WTC11 (cell line): ENCODE measurements around the gene EPHA6. TPM values are rescaled to one million over a fixed set of nuclear protein-coding genes. Genes with fewer than 3 reads are reported as not detected.

Source experiments
- ATAC-seq: fragments of 200-7000 bp; cut with Tn5 transposase; 2 replicates; pipeline ENCODE4 v1.10.0; 2021; ENCODE audit warnings: mild to moderate bottlenecking, moderate library complexity
- CTCF ChIA-PET: fragments of 300-600 bp; sonication (Branson Sonifier 250); formaldehyde crosslinking; loops from one replicate; lab custom pipeline; 2021; ENCODE audit warnings: antibody characterized with exemption; lab: Charles Lee
- POLR2A ChIA-PET: fragments of 350-600 bp; sonication (Branson Sonifier 250); formaldehyde crosslinking; loops from one replicate; lab custom pipeline; 2021; ENCODE audit warnings: antibody characterized with exemption; lab: Charles Lee
- DNase-seq: peaks from one replicate; pipeline ENCODE4 v3.0.0; 2021; ENCODE audit warnings: low spot score
- H3K27ac Mint-ChIP-seq: 2 replicates; pipeline ENCODE4 v1.8.0; 2021; ENCODE audit warnings: mixed read lengths
- H3K27me3 Mint-ChIP-seq: 2 replicates; pipeline ENCODE4 v1.8.0; 2021; ENCODE audit warnings: low read depth, mild to moderate bottlenecking, moderate library complexity, mixed read lengths
- H3K36me3 Mint-ChIP-seq: 2 replicates; pipeline ENCODE4 v1.8.0; 2021; ENCODE audit warnings: mixed read lengths
- H3K4me1 Mint-ChIP-seq: 2 replicates; pipeline ENCODE4 v1.8.0; 2022; ENCODE audit warnings: mixed read lengths
- H3K4me3 Mint-ChIP-seq: 2 replicates; pipeline ENCODE4 v1.8.0; 2021; ENCODE audit warnings: mild to moderate bottlenecking, moderate library complexity, mixed read lengths
- H3K9me3 Mint-ChIP-seq: 2 replicates; pipeline ENCODE4 v1.8.0; 2021; ENCODE audit warnings: mixed read lengths
- ERG ChIP-seq: fragments of 250-450 bp; sonication (Bioruptor Pico); IDR thresholded peaks from 2 replicates; pipeline ENCODE4 v1.8.0; 2021; ENCODE audit warnings: mild to moderate bottlenecking
- ETV6 ChIP-seq: sonication (generic); formaldehyde crosslinking; IDR thresholded peaks from 2 replicates; pipeline ENCODE4 v1.8.1; 2022; ENCODE audit warnings: mild to moderate bottlenecking, missing genetic modification reagents
- FOXJ3 ChIP-seq: sonication (generic); formaldehyde crosslinking; IDR thresholded peaks from 2 replicates; pipeline ENCODE4 v1.9.0; 2021; ENCODE audit warnings: missing genetic modification reagents, mild to moderate bottlenecking, borderline replicate concordance
- OVOL2 ChIP-seq: fragments of 250-450 bp; sonication (Bioruptor Pico); IDR thresholded peaks from 2 replicates; pipeline ENCODE4 v1.9.0; 2021; ENCODE audit warnings: mild to moderate bottlenecking, borderline replicate concordance
- RELA ChIP-seq: sonication (generic); formaldehyde crosslinking; IDR thresholded peaks from 2 replicates; pipeline ENCODE4 v1.8.1; 2022; ENCODE audit warnings: missing genetic modification reagents, mild to moderate bottlenecking, borderline replicate concordance
- RORB ChIP-seq: fragments of 250-450 bp; sonication (Bioruptor Pico); IDR thresholded peaks from 2 replicates; pipeline ENCODE4 v1.9.0; 2021; ENCODE audit warnings: mild to moderate bottlenecking
- TCF7 ChIP-seq: sonication (generic); formaldehyde crosslinking; IDR thresholded peaks from 2 replicates; pipeline ENCODE4 v1.8.0; 2022; ENCODE audit warnings: mild to moderate bottlenecking, low read depth, missing genetic modification reagents, moderate library complexity
- USF2 ChIP-seq: sonication (generic); formaldehyde crosslinking; IDR thresholded peaks from 2 replicates; pipeline ENCODE4 v1.8.1; 2023; ENCODE audit warnings: mild to moderate bottlenecking, missing genetic modification reagents, moderate library complexity
- ZBTB43 ChIP-seq: sonication (generic); formaldehyde crosslinking; IDR thresholded peaks from 2 replicates; pipeline ENCODE4 v1.8.1; 2023; ENCODE audit warnings: mild to moderate bottlenecking, missing genetic modification reagents
- ZNF121 ChIP-seq: sonication (generic); formaldehyde crosslinking; IDR thresholded peaks from 2 replicates; pipeline ENCODE4 v1.8.0; 2023; ENCODE audit warnings: missing genetic modification reagents
- ZNF138 ChIP-seq: sonication (generic); formaldehyde crosslinking; conservative IDR thresholded peaks from 2 replicates; pipeline ENCODE4 v1.8.1; 2022; ENCODE audit warnings: mild to moderate bottlenecking, moderate library complexity, missing genetic modification reagents
- ZNF425 ChIP-seq: fragments of 250-450 bp; sonication (Bioruptor Pico); conservative IDR thresholded peaks from 2 replicates; pipeline ENCODE4 v1.9.0; 2021; ENCODE audit warnings: mild to moderate bottlenecking
- ZNF671 ChIP-seq: fragments of 250-450 bp; sonication (Bioruptor Pico); IDR thresholded peaks from 2 replicates; pipeline ENCODE4 v1.8.0; 2021; ENCODE audit warnings: mild to moderate bottlenecking
- total RNA-seq: library from RNA; stranded (reverse); gene quantifications from 3 replicates; pipeline ENCODE4 v1.2.3, GENCODE V29; 2021
- TF ChIP-seq, protein P1 (sequence below): sonication (generic); formaldehyde crosslinking; IDR thresholded peaks from 2 replicates; pipeline ENCODE4 v1.8.1; 2022; ENCODE audit warnings: low read depth, missing genetic modification reagents, borderline replicate concordance
- TF ChIP-seq, protein P2 (sequence below): sonication (generic); formaldehyde crosslinking; IDR thresholded peaks from 2 replicates; pipeline ENCODE4 v1.8.0; 2023; ENCODE audit warnings: missing genetic modification reagents, mild to moderate bottlenecking, borderline replicate concordance
- TF ChIP-seq, protein P3 (sequence below): fragments of 250-450 bp; sonication (Bioruptor Pico); IDR thresholded peaks from 2 replicates; pipeline ENCODE4 v1.9.0; 2021; ENCODE audit warnings: moderate library complexity, mild to moderate bottlenecking, inconsistent platforms, borderline replicate concordance

Gene EPHA6
- total RNA-seq, 1 experiment from 2014 or later = 2.1 TPM

- CTCF ChIA-PET = interaction anchor here (1.0 kb wide), 1 partner anchor 27 kb away, joined by 3 read pairs; no protein-coding TSS in a partner anchor
- no peak for ATAC-seq
- H3K9me3 Mint-ChIP-seq = peaks cover 6% of the 10 kb centered on the region
Observed at GRCh38 chr3:97692831-97693230, 878.4 kb downstream of the EPHA6 start.

More at GRCh38 chr3:97692831-97693230, 878.4 kb downstream of the EPHA6 start:
- POLR2A ChIA-PET = no interaction called here
- Mint-ChIP-seq H3K27ac (no peak overlapping the region), H3K27me3 (no peaks in the 10 kb centered on the region), H3K4me3 (no peak overlapping the region), H3K4me1 (peaks cover 15% of the 10 kb centered on the region), H3K36me3 (peaks cover 5% of the 10 kb centered on the region; the same call in 1 of the 2 replicates)
- TF ChIP-seq, protein P1, sequence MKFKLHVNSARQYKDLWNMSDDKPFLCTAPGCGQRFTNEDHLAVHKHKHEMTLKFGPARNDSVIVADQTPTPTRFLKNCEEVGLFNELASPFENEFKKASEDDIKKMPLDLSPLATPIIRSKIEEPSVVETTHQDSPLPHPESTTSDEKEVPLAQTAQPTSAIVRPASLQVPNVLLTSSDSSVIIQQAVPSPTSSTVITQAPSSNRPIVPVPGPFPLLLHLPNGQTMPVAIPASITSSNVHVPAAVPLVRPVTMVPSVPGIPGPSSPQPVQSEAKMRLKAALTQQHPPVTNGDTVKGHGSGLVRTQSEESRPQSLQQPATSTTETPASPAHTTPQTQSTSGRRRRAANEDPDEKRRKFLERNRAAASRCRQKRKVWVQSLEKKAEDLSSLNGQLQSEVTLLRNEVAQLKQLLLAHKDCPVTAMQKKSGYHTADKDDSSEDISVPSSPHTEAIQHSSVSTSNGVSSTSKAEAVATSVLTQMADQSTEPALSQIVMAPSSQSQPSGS (CRISPR knock-in tag) = no peak
- TF ChIP-seq ETV6 (CRISPR knock-in tag) (no peak), ZNF671 (CRISPR knock-in tag) (no peak), OVOL2 (CRISPR knock-in tag) (no peak), TCF7 (CRISPR knock-in tag) (no peak), ERG (CRISPR knock-in tag) (no peak), ZNF425 (CRISPR knock-in tag) (no peak), RORB (CRISPR knock-in tag) (no peak), USF2 (CRISPR knock-in tag) (no peak), ZBTB43 (CRISPR knock-in tag) (no peak), RELA (no peak), ZNF138 (CRISPR knock-in tag) (no peak), FOXJ3 (CRISPR knock-in tag) (no peak), ZNF121 (CRISPR knock-in tag) (no peak)
- TF ChIP-seq, protein P2, sequence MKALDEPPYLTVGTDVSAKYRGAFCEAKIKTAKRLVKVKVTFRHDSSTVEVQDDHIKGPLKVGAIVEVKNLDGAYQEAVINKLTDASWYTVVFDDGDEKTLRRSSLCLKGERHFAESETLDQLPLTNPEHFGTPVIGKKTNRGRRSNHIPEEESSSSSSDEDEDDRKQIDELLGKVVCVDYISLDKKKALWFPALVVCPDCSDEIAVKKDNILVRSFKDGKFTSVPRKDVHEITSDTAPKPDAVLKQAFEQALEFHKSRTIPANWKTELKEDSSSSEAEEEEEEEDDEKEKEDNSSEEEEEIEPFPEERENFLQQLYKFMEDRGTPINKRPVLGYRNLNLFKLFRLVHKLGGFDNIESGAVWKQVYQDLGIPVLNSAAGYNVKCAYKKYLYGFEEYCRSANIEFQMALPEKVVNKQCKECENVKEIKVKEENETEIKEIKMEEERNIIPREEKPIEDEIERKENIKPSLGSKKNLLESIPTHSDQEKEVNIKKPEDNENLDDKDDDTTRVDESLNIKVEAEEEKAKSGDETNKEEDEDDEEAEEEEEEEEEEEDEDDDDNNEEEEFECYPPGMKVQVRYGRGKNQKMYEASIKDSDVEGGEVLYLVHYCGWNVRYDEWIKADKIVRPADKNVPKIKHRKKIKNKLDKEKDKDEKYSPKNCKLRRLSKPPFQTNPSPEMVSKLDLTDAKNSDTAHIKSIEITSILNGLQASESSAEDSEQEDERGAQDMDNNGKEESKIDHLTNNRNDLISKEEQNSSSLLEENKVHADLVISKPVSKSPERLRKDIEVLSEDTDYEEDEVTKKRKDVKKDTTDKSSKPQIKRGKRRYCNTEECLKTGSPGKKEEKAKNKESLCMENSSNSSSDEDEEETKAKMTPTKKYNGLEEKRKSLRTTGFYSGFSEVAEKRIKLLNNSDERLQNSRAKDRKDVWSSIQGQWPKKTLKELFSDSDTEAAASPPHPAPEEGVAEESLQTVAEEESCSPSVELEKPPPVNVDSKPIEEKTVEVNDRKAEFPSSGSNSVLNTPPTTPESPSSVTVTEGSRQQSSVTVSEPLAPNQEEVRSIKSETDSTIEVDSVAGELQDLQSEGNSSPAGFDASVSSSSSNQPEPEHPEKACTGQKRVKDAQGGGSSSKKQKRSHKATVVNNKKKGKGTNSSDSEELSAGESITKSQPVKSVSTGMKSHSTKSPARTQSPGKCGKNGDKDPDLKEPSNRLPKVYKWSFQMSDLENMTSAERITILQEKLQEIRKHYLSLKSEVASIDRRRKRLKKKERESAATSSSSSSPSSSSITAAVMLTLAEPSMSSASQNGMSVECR = no peak
- TF ChIP-seq, protein P3, sequence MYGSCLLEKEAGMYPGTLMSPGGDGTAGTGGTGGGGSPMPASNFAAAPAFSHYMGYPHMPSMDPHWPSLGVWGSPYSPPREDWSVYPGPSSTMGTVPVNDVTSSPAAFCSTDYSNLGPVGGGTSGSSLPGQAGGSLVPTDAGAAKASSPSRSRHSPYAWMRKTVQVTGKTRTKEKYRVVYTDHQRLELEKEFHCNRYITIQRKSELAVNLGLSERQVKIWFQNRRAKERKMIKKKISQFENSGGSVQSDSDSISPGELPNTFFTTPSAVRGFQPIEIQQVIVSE (CRISPR knock-in tag) = no peak
- no peak for DNase-seq
